Endodermal cell (in vitro differentiated cells): Measurements from ENCODE around the gene RNF11. TPM values are rescaled to one million over a fixed set of nuclear protein-coding genes. Genes with fewer than 3 reads are reported as not detected.

Source experiments
- DNase-seq: peaks from one replicate; pipeline ENCODE4 v3.0.0-alpha.2; 2017
- H3K27ac ChIP-seq: 2 replicates; pipeline ENCODE4 v1.5.1; 2013; ENCODE audit warnings: mild to moderate bottlenecking, low read depth, low read length, moderate library complexity
- H3K27me3 ChIP-seq: 2 replicates; pipeline ENCODE4 v1.6.1; 2013; ENCODE audit warnings: mild to moderate bottlenecking, low read length, moderate library complexity; ENCODE audit not compliant: insufficient read depth, control insufficient read depth, poor library complexity, severe bottlenecking
- H3K36me3 ChIP-seq: 2 replicates; pipeline ENCODE4 v1.7.0; 2013; ENCODE audit warnings: mild to moderate bottlenecking, low read length, moderate library complexity; ENCODE audit not compliant: control insufficient read depth, insufficient read depth
- H3K4me1 ChIP-seq: one replicate; pipeline ENCODE4 v1.7.0; 2013; ENCODE audit warnings: low read length; ENCODE audit not compliant: control insufficient read depth, insufficient read depth
- H3K4me3 ChIP-seq: 2 replicates; pipeline ENCODE4 v1.5.1; 2013; ENCODE audit warnings: mild to moderate bottlenecking, low read length, moderate library complexity
- H3K9ac ChIP-seq: 2 replicates; pipeline ENCODE4 v1.6.1; 2013; ENCODE audit warnings: mild to moderate bottlenecking, low read length, moderate library complexity; ENCODE audit not compliant: poor library complexity, severe bottlenecking; ENCODE audit errors: extremely low read depth
- H3K9me3 ChIP-seq: 2 replicates; pipeline ENCODE4 v1.6.1; 2013; ENCODE audit warnings: mild to moderate bottlenecking, low read length, moderate library complexity; ENCODE audit not compliant: control insufficient read depth
- H3K27ac Mint-ChIP-seq: 2 replicates; pipeline ENCODE4 v1.8.0; 2020; ENCODE audit warnings: mixed read lengths
- H3K27me3 Mint-ChIP-seq: 2 replicates; pipeline ENCODE4 v1.8.0; 2021; ENCODE audit warnings: mild to moderate bottlenecking, mixed read lengths; ENCODE audit not compliant: insufficient read depth
- H3K36me3 Mint-ChIP-seq: 2 replicates; pipeline ENCODE4 v1.8.0; 2020; ENCODE audit warnings: low read depth, mixed read lengths
- H3K4me1 Mint-ChIP-seq: 2 replicates; pipeline ENCODE4 v1.8.0; 2020; ENCODE audit warnings: mixed read lengths
- H3K4me3 Mint-ChIP-seq: 2 replicates; pipeline ENCODE4 v1.8.0; 2020; ENCODE audit warnings: mild to moderate bottlenecking, moderate library complexity, mixed read lengths
- H3K9me3 Mint-ChIP-seq: 2 replicates; pipeline ENCODE4 v1.8.0; 2020; ENCODE audit warnings: mild to moderate bottlenecking, mixed read lengths
- CTCF ChIP-seq: fragments of 200-600 bp; sonication (generic); conservative IDR thresholded peaks from 2 replicates; pipeline ENCODE4 v1.5.0; 2021; ENCODE audit warnings: antibody characterized with exemption, mild to moderate bottlenecking
- WGBS, 2 experiments: methylation state at CpG; one replicate each; pipeline versions ENCODE4 v1.1.5 to v1.1.7; 2013; ENCODE audit warnings: missing lambda C conversion rate in 2 of 2, mixed read lengths in 1 of 2; ENCODE audit not compliant: insufficient coverage in 1 of 2, insufficient read length in 1 of 2; 5-methylcytosine and 5-hydroxymethylcytosine counted together
- total RNA-seq, 2 donors: library from RNA; stranded (reverse); fragmentation: NEBNext Ultra II Directional in 1 of 2; extraction: Animal tissue kit (Norgen Biotek cat#: 25700) in 1 of 2; gene quantifications; 2 replicates in 1 of 2; 3 replicates in 1 of 2; pipeline ENCODE4 v1.2.1, GENCODE V29; 2021

Gene RNF11
- total RNA-seq, 2 donors from 2014 or later = 84.1 to 103 TPM

GRCh38 chr1:51263147-51263877 lies 27.2 kb downstream of the RNF11 start:
- H3K27me3 ChIP-seq = no peaks in the 10 kb centered on the region
- TF ChIP-seq CTCF = no peak
- no peaks in the 10 kb centered on the region for H3K9me3 ChIP-seq
- H3K27me3 Mint-ChIP-seq = no peaks in the 10 kb centered on the region
- no peaks in the 10 kb centered on the region for H3K9me3 Mint-ChIP-seq
- H3K9ac ChIP-seq = no peak overlapping the region
- H3K27ac Mint-ChIP-seq = no peak overlapping the region
- no peaks in the 10 kb centered on the region for H3K36me3 ChIP-seq
- no peak overlapping the region for H3K4me3 Mint-ChIP-seq
- no peak overlapping the region for H3K27ac ChIP-seq
- peaks cover 29% of the 10 kb centered on the region for H3K4me1 Mint-ChIP-seq
- DNase-seq = no peak
- H3K4me1 ChIP-seq = no peaks in the 10 kb centered on the region
- H3K36me3 Mint-ChIP-seq = peaks cover 12% of the 10 kb centered on the region
- no peak overlapping the region for H3K4me3 ChIP-seq
- 93 to 100% methylated on average over 1 to 3 of the region's 4 CpGs for WGBS, 2 experiments

GRCh38 chr1:51264451-51264850 lies 28.4 kb downstream of the RNF11 start:
- peaks cover 12% of the 10 kb centered on the region for H3K36me3 Mint-ChIP-seq
- H3K27me3 Mint-ChIP-seq = no peaks in the 10 kb centered on the region
- no peak overlapping the region for H3K4me3 ChIP-seq
- H3K27me3 ChIP-seq = no peaks in the 10 kb centered on the region
- no peaks in the 10 kb centered on the region for H3K9me3 ChIP-seq
- no peak overlapping the region for H3K27ac Mint-ChIP-seq
- no peaks in the 10 kb centered on the region for H3K4me1 ChIP-seq
- H3K36me3 ChIP-seq = peaks cover 3% of the 10 kb centered on the region
- no peak for DNase-seq
- H3K9ac ChIP-seq = no peak overlapping the region
- TF ChIP-seq CTCF = no peak
- H3K4me3 Mint-ChIP-seq = no peak overlapping the region
- H3K9me3 Mint-ChIP-seq = no peaks in the 10 kb centered on the region
- 89 to 90% methylated on average over 3 of the region's 3 CpGs for WGBS, 2 experiments
- no peak overlapping the region for H3K27ac ChIP-seq
- H3K4me1 Mint-ChIP-seq = peaks cover 20% of the 10 kb centered on the region

GRCh38 chr1:51265618-51266017 lies 29.5 kb downstream of the RNF11 start:
- H3K9me3 Mint-ChIP-seq = no peaks in the 10 kb centered on the region
- no peak overlapping the region for H3K27ac Mint-ChIP-seq
- H3K4me3 ChIP-seq = no peak overlapping the region
- peaks cover 12% of the 10 kb centered on the region for H3K4me1 Mint-ChIP-seq
- no peaks in the 10 kb centered on the region for H3K4me1 ChIP-seq
- no peak overlapping the region for H3K27ac ChIP-seq
- no peaks in the 10 kb centered on the region for H3K27me3 Mint-ChIP-seq
- H3K36me3 Mint-ChIP-seq = peaks cover 20% of the 10 kb centered on the region
- WGBS, 2 experiments = 96 to 98% methylated on average over 3 to 4 of the region's 4 CpGs
- H3K9ac ChIP-seq = no peak overlapping the region
- no peaks in the 10 kb centered on the region for H3K27me3 ChIP-seq
- no peak overlapping the region for H3K4me3 Mint-ChIP-seq
- H3K9me3 ChIP-seq = no peaks in the 10 kb centered on the region
- peaks cover 11% of the 10 kb centered on the region for H3K36me3 ChIP-seq
- DNase-seq = no peak
- TF ChIP-seq CTCF = no peak
